TTC549 (cell line): ENCODE measurements around the gene RPS21.

Experiments used
- FAIRE-seq: peaks from 2 replicates; lab custom pipeline; 2012; peaks lifted over from hg19 to GRCh38; lab: Jason Lieb, UNC

Gene RPS21

DNA sequence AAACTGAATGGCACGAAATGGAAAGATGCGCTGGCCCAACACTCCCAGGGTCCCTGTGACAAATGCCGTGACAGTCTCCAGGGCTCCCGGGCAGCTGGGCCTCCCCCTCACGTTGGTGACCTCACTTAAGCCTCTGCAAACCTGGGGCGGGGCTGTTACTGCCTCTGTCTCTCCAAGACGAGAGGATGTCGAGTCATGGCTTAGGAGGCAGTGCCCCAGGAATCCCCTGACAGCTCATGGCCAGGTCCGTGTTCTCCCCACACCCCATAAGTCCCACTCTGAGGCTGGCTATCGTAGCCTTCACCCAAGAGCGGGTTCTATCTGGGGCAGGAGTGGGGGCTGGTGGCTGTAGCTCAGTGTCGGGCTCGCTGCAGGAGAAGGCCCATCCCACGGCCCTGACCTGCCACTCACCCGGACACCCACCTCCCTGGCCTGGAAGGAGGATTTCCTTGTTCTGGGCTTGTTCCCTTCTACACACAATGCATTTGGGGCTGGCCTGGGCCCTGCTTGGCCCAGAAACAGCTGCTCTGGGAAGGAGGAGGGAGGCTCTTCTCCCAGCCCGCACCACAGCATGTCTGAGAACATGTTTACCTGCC, 5.6 kb upstream of the RPS21 start:
- FAIRE-seq: no peak

DNA sequence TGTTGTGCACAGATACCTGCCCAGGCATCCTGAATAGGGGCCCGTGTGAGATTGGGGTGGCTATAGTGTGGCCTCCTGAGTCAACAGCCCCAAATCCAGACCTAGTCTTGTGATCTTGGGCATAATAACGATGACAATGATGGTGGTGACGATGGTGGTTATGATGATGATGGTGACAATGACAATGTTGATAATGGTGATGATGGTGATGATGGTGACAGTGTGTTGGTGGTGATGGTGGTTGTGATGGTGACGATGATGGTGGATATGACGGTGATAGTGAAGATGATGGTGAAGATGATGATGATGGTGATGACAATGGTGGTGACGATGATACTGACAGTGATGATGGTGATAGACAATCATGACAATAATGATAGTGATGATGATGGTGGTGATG, 5.1 kb upstream of the RPS21 start:
- no peak for FAIRE-seq

DNA sequence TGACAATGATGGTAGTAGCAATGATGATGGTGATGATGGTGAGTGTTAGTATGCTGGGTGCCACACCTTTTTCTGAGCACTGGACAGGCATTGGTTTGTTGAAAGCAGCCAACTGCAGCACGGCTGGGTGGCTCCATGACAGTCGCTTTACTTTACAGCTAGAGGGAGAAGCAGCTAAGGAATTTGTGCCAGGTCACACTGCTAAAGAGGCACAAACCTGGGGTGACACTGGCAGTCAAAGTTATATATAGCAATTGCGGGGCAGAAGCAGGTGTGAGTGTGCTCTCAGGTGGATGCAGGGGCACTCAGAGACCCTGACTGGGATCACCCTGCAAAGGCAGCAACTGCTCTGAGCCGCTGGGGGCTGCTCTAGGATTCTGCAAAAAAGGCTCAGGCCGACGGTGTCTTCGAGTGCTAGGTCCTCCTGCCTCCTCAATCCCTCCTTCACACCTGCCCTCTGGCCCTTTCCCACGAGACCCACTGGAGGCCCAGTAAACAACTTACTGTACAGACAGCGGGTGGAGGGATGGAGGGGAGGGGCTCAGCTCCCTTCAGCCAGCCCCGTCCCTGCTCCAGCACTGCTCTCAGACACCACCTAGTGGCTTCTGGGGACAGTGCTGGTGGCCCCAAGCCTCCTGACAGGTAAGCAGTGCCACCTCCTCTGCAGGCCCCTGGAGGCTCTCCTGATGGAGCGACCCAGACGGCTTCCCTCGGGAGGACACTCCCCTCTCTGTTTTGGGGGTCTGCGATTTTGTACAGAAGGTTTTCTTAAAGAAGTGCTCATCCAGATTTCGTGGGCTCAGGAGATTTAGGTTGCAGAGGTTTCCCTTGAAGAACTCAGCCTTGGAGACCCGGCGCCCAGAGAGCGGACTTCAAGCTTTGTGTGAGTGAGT, 4.4 kb upstream of the RPS21 start:
- no peak for FAIRE-seq

DNA sequence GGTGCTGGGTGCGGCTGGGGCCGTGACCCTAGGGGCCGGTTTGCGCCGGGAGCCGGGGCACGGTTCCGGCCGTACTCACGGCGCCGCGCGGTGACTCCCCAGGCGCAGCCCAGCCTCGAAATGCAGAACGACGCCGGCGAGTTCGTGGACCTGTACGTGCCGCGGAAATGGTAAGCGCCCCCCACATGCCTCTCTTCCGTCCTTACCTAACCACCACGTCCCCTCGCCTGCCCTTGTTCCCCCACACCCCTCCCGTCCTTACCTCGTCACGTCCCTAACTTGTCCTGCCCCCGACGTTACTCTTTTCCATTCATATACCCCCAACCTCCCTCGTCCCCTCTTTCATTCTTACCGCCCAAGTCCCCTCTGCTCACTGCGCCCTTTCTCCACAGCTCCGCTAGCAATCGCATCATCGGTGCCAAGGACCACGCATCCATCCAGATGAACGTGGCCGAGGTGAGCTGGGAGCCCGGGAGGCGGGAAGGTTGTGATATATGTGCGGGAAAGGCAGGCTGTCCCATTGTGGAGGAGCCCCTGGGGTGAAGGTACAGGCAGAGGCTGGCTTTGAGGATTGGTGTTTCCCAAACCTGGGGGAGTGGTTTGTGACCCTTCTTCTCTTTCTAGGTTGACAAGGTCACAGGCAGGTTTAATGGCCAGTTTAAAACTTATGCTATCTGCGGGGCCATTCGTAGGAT, 463 bp downstream of the RPS21 start:
- FAIRE-seq: no peak

DNA sequence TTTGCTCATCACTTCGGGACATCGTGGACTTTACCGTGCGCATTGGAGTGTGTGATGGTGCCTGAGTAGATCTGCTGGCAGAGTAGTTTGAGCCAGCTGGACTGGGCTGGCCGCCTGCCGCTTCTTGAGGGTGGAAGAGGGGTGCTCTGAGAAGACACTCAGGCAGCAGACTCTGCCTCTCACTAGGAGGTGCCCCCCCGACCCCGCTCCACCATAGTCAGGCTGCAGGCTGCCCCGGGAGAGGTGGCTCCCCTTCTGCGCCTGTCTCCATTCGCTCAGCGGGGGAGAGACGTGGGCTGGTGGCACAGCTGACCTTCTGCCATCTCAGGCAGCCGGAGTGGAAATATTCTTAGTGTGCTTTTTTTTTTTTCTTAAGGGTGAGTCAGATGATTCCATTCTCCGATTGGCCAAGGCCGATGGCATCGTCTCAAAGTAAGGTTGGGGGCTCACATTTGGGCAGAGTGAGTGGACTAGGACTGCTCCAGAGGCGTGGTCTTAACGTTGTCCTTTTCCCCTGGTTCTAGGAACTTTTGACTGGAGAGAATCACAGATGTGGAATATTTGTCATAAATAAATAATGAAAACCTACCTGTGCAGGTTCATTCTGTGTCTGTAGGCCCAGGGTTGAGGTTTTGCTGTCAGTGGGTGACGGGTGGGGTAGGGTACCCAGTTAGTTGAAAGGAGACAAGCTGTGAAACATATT, 1.2 kb downstream of the RPS21 start:
- FAIRE-seq: no peak

DNA sequence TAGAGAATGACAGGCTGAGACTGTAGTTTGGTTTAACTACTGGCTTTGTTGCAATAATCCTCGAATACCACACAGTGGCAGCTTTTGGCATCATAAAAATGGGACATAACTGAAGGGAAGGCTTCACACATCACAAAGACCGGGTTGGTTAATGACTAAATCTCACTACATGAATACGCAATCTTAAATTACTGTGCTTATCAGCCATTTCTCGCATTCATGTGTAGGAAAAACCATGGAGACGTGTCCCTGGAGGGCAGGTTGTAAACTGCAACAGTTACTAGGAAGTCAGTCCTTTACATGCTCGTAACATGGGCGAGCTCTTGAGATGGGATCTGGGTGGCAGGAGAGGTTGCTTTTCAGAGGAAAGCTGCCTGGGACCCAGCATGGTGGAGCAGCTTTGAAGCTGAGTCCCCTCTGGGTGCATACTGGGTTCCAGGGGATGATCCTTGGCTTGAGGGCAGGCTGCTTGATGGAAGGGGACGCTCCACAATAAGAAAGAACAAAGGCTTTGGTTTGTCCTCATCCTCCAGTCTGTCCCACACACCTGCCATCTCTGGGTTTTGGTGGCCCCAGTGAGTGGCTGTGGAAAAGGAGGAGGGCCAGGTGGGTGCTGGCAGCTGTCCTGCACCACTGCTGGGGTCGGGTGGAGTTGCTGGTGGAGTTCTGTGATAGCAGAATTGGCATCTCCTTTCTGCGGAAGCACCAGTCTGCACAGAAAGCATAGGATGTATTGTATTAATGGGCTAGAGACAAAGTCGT, 2.1 kb downstream of the RPS21 start:
- no peak for FAIRE-seq

DNA sequence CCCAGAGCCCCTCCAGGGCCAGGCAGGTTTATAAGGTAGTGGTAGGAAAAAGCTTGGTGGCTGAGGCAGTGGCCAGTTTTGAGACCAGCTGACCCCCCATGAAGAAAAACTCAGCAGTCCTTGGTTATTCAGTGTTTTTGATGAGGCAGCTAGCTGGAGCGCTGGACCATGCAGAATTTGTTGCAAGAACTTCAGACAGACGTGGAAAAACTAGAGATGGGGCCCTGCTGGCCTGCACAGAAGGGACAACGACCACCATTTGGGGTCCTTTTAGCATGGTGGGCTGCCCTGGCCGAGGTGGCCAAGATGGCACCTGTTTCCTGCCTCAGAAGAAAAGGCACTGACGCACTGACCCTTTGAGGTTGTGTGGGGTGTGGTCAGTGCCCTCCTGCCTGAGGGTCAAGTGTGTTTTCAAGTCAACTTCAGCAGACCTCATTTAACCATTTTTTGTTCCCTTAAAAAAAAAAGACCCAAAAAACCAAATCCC, 2.7 kb downstream of the RPS21 start:
- FAIRE-seq: no peak

DNA sequence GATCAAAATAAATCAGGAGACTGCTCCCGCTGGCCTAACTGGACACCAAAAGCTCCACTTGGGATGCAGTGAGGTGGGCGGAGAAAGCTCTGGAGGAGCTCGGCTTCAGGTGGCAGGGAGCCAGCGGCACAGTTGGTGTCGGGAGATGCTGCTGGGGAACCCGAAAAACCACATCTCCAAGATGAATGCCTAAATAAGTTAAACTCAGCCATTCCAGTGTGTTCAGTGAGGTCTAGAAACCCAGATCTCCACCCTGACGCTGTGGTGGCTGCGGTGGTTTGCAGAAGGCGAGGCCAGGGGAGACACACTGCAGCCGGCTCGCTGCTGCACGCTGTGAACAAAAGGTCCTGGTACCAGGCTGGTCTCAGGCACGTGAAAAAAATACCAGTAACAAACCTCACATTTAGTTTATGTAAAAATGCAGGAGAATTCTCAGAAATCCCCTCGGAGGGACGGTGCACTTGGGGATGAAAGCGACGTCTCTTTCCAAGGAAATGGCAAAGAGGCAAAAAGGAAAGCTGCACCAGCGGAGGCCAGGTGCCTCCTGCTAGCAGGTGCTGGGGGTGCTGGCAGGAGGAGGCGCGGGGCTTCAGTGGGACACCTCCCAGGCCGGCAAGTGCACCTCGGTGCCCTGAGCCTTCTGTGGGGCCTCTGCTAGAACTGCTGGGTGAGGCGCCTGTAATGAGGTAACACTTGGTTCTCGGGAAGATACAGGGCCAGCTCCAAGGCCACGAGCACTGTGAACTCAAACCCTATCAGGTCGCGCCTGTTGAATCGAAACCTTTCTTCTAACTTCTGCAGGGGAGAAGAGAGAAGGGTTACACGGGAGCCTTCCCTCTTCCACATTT, 3.6 kb downstream of the RPS21 start:
- FAIRE-seq: no peak

DNA sequence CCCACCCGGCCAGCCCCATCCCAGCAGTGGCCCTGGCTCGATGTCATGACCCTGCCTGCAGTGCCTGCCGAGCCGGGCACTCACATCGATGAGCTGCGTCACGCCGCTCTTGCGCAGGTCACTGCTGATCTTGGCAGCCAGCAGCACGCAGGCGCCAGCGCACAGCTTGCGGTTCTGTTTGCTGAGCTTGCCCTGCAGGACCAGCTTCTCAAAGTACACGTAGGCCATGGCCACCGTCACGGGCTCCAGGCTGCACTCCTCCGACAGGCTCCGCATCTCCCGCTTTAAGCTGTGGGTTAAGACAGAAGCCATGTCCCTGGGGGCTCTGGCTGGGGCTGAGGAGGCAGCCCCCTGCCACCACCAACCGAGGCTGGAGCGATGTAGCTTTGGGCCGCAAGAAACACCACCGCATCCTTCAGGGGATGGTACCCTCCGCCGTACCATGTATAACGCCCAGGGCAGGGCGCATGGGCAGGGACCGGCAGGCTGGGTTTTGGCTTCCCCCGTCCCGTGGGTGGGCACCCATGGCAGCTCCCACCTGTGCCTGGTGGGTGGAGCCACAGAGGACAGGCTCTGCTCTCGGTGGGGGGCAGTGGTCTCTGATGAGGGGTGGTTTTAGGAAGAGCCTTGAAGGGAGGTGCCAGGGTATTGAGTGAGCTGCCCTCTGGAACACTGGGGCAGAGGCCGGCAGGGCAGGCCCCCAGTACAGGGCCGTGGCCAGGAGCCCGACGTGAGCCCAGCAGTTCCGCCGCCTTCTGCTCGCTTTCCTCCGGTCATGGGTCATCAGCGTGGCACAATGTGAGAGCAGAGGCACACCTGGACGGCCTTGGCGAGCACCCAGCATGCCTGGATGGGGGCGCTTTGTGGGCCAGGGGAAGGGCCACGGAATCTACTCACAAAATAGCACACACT, 4.5 kb downstream of the RPS21 start:
- no peak for FAIRE-seq

DNA sequence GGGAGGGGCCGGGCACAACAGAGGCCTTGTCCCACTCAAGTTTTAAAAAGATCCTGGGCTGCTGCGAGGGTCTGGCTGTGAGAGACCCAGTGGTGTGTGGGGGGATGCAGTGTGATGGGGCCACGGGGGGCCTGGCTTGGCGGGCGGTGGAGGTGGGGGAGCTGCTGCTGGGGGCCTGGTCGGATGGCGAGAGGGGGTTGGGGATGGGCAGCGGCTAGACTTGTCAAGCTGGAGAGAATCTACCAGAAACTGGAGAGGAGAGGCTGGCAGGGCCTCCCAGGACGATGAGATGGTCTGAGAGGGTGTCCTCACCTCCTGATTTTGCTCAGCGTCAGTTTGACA, 5.1 kb downstream of the RPS21 start:
- FAIRE-seq: no peak

DNA sequence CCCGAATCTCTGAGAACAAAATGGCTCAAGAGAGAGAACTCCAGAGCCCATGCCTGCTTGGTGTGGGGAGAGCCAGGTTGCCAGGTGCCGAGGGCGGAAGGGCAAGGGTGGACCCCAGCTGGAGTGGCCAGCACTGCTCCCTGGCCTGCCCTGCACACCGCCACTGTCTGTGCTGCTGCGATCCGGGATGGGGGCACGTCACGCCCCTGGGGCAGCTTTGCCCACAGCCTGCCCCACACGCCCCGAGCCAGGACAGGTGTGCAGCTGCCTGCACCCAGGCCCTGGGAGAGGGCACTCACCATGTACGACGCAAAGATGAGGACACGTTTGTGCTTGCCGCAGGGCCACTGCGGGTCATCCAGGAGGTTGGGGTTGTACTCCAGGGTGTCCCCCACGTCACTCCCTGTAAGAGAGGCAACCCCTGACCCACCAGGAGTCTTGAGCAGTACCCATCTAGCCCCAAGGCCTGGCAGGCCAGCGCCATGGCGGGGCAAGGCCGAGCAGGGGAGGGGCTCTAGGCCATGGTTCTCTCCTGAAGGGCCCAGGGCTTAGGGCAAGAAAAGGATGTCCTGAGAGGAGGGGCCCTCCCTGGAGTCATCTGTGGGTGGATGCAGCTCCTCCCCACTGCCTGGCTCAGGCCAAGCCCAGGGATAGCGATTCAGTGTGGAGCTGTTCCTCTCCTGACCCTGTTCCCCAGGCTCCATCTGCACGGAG, 5.9 kb downstream of the RPS21 start:
- FAIRE-seq: no peak

DNA sequence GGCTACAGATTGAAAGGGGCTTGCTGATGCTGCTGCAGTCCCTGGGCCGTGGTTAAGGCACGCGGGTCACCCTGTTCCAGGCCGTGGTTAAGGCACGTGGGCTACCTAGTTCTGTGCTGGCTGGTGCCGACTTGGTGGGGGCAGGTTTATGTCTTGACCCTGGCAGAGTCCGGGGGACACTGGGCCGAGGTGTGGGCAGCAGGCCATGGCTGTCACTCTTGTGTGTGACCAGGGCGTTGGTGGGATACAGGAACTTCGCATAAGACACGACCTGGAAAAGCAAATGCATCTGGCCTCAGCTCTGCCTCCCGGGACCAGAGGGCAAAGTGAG, 6.4 kb downstream of the RPS21 start:
- no peak for FAIRE-seq

DNA sequence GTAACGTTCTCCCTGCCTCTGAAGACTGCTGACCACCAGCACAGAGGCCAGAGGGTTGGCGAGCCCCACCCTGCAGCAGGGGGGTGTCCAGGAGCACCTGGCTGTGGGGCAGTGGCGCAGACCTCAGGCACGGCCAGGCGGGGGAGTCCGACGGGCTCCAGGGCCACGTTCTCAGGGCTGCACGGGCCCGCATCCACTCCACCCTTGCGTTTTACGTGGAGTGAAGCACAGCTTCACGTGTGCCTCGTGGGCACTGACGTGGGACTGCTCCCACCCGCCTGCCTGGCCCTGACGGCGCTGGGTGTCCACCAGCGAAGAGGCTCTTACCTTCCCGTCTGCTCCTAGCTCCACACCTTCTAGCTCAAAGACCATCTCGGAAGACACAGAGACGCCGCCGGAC, 6.9 kb downstream of the RPS21 start:
- no peak for FAIRE-seq

DNA sequence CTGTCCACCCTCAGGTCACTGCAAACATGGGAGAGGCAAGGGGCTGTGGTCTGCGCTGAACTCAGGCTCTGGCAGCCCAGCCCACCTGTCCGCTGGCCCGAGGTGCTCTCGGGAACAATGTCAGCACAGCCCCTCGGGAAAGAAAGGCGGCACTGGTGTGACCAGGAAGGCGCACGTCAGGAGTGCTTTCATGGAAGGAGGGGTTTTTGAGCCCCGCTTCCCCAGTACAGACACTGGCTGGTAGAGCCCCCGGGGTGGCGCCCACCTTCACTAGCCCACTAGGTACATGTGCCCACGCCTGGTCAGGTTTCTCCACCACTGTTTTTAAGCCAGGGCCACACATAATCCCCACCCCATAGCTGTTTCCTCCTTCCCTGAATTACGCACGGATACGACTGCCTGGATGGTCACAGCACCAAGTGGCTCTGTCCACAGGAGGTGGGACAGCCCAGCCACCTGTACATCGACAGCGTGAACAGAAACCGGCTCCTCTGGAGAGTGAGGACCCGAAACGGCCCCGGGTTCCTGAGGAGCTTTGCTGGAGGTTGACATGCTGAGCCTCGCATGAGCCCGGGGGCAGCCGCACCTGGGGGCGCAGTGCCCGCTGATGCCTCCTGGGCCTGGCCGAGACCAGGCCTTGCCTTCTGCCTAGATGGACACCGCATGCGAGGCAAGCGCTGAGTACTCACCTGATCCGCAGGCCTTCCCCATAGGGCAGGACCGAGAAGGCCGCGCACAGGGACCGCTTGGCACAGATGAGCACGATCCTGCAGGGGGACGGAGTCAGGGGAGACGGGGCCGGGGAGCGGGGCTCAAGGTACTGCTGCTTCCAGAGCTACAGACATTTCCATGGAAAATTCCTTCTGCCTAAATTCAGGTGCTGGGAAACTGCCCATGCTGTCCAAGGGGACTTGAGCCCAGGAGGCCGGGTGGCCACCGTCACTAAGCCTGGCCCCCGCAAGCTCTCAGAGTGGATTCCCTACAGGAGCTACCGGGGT, 7.6 kb downstream of the RPS21 start:
- no peak for FAIRE-seq

DNA sequence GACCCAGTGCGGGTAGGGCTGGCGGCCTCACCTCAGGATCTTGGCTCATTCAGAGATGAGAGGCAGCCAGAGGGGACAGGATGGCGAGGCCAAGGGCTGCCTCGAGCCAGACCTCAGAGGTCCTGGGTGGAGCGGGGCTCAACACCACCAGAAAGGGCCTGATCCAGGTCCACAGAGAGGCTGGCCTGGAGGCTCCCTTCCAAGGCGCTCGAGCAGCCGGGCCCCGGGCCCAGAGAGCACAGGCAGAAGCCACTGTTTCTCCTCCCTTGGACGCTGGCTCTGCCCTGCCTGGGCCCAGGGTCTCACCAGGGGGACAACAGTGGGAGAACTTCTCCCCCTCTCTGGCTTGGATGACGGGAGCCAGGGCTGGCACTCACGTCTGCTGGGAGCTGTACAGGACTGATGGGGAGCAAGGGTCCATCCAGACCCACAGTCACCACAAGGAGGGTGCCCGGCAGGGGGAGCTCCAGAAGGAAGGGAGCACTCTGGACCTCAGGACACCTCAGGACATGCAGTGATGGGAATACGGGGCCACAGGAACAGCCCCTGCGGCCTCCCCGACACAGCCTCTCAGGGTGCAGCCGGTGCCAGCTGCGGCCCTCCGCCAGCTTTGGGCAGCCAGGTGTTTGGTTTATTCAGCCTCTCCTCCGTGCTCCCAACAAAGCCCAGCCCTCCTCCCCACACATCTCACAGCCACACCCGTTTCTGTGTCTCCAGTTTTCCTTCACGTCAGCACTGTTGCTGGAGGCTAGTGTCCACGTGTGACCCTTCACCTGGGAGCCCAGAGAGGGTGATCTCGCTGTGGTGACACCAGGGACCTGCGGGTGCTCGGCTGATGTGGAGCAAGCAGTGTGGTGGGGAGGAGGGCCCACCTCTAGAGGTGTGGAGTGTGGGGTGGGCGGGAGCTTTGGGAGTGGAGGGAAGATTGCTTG, 8.7 kb downstream of the RPS21 start:
- no peak for FAIRE-seq

DNA sequence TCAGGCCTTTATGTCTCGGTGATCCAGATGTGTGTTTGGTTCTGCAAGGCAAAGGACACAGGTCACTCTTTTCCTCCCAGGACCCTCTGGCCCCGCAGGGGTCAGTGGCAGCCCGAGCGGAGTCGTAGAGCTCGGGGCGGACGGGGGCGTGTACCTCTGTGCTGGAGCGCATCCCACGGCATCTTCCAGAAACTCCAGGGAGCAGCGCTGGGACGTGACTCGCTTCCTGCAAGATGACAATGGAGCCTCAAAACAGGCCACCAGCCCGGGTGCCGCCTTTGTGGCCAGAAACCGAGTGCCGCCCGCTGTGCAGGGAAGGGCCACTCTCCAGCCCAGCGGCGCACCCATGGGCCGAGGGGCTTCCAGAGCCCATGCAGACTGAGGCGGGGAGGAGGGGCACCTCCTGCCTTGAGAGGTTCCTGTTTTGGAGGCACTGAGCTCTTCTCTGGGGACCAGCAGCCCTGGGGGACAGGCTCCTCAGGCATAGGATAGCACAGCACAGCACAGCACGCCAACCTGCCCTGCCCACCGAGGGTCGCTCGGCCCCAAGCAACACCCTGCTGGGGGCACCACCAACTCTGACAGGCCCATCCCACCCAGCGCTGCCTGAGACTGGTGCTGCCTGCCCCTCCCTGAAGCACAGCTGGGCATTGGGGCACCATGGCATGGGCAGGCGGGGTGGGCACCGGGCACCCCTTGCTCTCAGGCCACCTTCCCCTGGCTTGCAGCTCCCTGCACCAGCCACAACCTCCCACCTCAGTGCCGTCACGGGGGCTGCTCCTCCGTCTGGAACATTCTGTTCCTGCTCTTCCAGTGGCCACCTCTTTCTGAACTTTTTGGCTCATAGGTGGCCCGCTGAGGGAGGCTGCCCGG, 9.7 kb downstream of the RPS21 start:
- no peak for FAIRE-seq
